OCI-M2 (cell line): ENCODE data around the gene FABP1.

Experiments
- DNase-seq: peaks from one replicate; lab custom pipeline; 2025; ENCODE audit not compliant: unreplicated experiment; lab: John Stamatoyannopoulos, UW

Gene FABP1

DNA sequence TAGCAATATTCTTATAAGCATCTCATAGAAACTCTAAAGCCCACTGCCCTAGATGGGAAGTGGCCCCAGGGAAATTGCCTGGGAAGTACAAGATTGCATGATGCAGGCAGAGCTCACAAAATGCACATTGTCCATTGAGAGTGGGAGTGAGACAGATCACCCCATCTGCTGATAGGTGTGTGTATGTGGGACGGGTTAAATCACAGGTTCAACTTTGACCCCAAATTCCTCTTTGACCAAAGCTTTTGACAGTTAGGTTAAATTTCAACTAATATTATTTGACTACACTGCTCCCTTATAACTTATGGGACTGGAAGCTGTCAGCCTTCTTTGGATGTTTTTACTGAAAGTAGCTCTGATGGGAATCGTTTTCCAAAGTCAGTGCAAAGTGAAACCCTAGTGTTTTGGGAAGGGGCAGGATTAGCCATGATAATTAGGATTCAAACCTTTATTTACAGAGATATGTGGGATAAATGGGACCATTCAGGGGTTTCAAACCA lies 11.4 kb upstream of the FABP1 start:
- no peak for DNase-seq

DNA sequence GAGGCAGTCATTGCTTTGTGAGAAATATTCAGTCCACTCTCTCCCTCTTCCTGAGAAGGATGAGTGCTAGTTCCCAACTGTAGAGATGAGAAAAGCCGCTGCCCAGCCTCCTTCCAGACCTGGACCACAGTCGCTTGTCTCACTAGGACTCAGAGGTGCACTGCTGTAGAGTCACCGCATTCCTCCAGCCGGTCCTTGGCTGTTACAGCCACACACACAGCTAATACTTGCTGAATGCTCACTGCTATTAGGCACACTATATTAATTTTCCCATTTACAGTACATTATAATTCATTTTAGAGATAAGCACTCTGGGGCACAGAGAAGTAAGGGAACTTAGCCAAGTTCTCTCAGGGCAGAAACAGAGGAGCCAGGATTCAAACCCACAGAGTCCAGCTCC lies 10.0 kb upstream of the FABP1 start:
- DNase-seq, result no peak

DNA sequence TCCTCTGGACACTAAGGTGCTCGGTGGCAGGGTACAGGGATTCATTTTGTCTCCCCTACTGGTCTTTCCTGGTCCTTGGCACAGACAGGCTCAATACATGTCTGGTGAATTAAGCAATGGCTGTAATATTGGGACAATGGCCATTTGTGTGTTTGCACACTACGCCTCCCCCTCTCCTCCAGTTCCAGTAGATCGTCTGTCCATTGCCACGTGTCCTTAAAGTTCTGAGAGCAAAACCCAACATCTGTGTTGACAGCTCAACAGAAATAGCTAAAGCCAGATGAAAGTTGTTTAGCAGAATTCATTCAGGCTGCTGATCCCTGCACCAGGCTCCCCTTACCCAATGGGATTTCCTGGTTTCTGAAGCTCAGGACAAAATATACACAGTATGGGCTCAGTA lies 9.0 kb upstream of the FABP1 start:
- DNase-seq, result no peak

GRCh38 chr2:88133875-88134274 lies 6.0 kb upstream of the FABP1 start:
- no peak for DNase-seq

DNA sequence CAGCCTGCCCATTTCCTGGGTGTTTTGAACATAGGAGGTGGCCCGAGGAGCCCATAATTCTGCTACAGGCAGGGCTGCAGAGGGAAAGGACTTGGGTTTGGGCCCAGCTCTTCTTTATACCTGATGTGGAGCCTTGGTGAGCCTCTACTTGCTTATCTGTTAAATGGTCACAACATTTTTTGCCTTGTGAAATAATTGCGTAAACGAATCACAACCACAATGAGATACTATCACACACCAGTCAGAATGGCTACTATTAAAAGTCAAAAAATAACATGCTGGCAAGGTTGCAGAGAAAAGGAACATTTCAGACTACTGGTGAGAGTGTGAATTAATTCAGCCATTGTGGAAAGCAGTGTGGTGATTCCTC lies 4.1 kb upstream of the FABP1 start:
- no peak for DNase-seq

GRCh38 chr2:88131201-88131998 lies 3.5 kb upstream of the FABP1 start:
- DNase-seq, result no peak

GRCh38 chr2:88129313-88129959 lies 1.6 kb upstream of the FABP1 start:
- DNase-seq, result no peak

DNA sequence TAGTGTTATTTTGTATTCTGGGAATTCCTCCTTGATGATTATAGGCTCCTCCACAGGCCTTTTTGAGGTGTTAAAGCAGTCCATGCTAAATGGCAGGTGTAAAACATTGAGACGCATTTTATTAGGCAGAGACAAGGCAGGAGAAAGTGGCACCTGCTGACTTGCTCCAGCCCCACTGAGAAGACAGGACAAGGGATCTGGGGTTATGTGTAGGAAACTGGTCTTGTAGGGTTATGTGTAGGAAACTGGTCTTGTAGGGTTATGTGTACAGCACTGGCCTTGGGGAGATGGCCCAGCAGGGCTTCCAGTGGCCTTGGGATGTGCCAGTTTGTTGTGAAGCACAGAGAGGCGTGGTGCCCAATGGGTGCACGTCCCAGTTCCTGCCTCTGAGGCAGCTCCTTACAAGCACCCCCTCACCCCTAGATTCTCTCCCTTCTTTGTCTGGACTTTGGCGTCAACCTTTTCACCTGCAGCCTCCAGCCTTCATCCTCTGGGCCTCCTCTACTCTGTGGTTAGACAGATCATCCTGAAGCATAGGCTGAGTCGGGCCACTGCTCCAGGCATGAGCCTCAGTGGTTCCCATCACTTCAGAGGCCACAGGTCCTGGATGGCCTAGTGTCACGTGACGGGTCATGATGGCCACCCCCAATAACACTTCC lies 921 bp upstream of the FABP1 start:
- no peak for DNase-seq

DNA sequence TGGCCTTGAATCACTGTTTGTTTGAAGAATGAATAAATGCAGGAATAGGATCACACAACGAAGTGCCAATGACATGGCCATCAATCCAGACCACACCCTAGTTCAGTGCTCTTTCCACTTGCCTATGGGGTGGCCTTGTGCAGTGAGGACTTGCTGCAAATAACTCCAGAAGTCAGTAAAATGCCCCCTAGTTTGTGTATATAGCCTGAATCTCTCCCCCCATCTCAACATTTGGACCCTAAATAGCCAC lies 299 bp downstream of the FABP1 start:
- no peak for DNase-seq

DNA sequence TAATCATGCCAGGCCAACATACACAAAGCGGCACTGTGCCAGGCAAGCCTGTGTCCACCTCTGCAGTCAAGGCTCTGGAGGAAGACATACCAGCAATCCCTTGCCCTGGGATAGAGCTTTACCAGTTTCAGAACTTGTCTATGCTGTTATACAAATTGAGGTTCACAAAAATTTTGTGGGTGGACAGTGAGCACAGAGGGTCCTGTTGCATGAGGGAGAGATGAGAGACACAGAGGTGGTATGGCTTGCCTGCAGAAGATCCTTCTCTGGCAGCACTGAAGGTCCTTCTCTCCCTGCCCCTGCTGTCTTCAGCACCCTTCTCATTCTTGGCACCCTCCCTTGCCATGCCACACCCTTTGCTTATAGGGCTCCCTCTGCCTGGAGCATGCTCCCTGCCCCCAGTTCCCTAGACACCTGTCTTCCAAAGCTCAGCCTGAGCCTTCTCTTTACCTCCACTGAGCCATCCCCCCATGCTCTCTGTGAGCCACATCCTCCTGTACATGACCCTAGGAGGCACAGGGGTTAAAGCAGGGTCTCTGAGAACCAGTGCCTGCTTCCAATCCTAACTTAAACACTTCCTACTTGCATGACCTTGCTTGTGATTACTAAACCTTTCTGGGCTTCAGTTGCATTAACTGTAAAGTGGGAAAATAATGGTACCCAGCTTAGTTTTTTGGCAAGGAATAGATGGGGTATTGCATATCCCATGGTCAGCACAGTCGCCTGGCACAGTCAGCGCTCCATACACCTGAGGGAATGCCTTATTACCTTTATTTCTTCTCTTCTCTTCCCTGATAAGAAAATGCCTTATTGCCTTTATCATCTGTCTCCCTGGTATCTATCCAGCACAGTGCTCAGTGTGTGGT lies 857 bp downstream of the FABP1 start:
- DNase-seq, result no peak

DNA sequence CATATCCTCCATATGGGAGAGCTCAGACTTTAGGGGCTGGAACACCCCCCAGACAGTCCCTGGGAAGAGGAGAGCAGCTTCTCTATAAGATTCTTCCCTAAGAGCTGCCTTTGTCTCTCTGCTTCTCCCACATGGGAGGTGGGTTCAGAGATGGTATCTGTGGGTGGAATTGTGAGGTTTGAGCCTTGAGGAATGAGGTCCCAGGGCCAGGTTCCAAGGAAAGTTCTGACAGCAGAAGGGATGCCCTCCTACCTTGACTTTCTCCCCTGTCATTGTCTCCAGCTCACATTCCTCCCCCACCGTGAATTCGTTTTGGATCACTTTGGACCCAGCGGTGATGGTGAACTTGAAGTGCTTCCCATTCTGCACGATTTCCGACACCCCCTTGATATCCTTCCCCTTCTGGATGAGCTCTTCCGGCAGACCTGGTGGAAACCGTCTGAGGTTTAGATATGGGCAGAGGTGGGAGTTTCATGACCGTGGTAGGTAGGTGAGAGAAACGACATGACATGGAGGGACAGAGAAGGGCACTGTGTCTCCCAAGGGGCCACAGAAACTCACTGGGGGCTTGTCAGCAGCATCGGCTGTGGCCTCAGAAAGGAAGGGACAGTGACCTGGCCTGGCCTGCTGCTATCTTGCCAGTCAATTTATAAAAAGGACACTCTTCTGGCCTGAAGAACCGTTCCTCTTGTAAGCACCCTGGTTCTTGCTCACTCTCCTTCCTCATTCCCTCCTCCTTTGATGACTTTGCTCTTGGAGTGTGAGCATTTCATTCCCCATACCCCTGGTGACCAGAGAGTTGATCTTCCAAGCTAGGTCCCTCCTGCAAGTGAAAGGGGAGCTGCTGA lies 1.7 kb downstream of the FABP1 start:
- no peak for DNase-seq

DNA sequence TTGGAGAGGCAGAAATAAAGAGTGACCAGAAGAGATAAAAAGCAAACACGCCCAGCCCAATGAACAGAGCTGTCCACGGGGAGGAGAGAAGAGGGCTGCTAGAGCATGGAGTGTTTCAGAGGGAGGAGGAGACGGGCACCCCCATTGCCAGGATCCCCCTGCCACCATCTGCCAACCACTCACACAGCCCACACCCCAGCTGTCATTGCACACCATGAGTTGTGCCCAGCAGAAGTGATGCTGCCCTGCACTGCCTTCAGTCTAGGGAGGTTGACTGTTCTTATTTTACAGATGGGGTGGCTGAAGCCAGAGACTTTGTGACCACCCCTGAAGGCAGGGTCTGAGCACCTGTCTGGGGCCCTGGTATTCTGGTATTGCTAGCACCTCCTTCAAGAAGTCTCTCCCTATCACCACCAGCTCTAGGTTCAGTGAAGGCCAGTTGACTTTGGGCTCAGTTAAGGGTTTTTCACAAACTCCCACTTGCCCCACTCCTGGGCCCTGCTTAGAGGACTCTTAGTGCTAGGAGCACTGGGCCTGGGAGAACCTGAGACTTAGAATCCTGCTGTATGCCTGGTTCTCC lies 2.4 kb downstream of the FABP1 start:
- no peak for DNase-seq

DNA sequence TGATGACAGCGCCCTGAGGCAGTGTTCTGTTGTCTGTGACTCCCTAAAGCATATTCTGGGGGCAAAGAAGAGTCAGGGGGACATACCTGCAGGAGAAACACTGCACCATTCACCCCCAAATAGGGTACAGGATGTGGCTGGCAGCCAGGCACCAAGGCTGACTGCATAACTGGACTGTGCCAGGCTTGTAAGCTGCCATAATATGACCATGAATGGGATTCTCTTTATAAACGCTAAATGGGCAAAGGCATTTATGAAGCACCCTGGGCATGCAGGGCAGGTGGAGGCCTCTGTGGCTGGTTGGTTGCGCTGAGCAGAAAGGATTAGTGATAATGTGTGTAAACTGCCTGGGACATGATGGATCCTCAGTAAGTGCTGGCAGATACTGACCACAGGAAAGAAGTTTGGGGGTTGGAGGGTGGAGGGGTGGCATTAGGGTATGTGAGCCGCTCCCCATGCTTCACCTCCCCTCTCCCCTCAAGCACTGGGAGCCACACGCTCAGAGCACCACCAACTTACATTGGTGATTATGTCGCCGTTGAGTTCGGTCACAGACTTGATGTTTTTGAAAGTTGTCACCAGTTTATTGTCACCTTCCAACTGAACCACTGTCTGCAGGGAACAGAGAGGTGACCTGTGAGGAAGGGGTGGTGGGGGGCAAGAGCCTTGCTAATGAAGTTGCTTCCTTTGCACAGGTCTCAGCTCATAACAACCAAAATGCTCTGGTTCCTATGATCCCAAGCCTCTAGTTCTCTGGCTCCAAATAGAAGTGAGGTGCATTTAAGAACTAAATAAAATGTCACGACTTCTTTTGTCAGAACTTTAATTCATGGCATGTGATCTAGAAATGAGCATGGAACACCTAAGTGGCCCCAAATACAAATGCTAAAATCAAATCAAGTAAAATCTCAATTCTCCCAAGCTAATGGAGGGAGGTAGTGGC lies 3.6 kb downstream of the FABP1 start:
- no peak for DNase-seq

- no peak for DNase-seq
These were observed 4.5 kb downstream of the FABP1 start for GRCh38 chr2:88123164-88123974.

DNA sequence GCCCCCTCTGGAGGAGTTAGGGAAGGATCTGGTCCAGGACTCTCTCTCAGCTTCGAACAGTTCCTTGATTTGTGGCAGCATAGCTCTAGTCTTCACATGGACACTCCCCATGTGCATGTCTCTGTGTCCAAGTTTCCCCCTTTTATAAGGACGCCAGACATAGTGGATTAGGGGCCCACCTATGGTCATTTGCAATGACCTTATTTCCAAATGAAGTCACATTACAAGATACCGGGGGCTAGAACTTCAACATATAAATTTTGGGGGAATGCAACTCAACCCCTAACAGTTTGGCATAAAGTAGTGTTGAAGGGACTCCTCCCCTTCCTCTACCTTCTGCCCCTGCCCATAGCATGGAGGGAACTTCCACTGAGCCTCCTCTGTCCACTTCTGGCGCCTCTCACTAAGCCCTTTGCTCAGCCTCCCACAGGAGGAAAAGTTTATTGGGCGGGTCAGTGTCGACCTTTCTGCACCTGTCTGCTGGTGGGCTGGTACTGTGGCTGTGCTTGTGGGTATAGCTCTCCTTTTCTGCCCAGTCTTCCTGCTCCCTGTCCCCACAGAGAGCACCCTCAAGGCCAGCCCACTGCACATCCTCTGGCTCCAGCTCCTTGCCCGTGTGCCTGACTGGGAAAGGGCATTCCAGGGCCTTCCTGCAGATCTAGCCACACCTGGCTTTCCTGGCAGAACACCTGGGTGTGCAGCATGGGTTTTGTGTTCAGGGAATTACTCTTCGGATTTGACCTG lies 5.5 kb downstream of the FABP1 start:
- no peak for DNase-seq

- no peak for DNase-seq
These were observed 6.2 kb downstream of the FABP1 start for GRCh38 chr2:88121678-88122077.

GRCh38 chr2:88117973-88118372 lies 9.9 kb downstream of the FABP1 start:
- no peak for DNase-seq
